ENCODE data around the gene MROH8. TPM values are rescaled to one million over a fixed set of nuclear protein-coding genes. Genes with fewer than 3 reads are reported as not detected.
A peak's percentile ranks its signal among the peaks of the same experiment; 100 is the strongest.
"Not testable (repeated sequence)": the region's sequence is repeated elsewhere in the genome, so short reads cannot be mapped to it uniquely, and the experiment has no call there.

Gene MROH8
- total RNA-seq, 1 experiment from 2014 or later: not detected

GRCh38 chr20:37155987-37156386 lies 23.4 kb downstream of the MROH8 start:
- no peak for DNase-seq (ENCODE audit: low spot score)

- no peak for DNase-seq (ENCODE audit: low spot score)
Observed at GRCh38 chr20:37154684-37155298, 24.6 kb downstream of the MROH8 start.

GRCh38 chr20:37152284-37152683 lies 27.1 kb downstream of the MROH8 start:
- no peak for DNase-seq (ENCODE audit: low spot score)

- no peak for DNase-seq (ENCODE audit: low spot score)
Observed at GRCh38 chr20:37151529-37151928, 27.8 kb downstream of the MROH8 start.

- not testable (repeated sequence) for DNase-seq (ENCODE audit: low spot score)
Observed at GRCh38 chr20:37150864-37151263, 28.5 kb downstream of the MROH8 start.

DNA sequence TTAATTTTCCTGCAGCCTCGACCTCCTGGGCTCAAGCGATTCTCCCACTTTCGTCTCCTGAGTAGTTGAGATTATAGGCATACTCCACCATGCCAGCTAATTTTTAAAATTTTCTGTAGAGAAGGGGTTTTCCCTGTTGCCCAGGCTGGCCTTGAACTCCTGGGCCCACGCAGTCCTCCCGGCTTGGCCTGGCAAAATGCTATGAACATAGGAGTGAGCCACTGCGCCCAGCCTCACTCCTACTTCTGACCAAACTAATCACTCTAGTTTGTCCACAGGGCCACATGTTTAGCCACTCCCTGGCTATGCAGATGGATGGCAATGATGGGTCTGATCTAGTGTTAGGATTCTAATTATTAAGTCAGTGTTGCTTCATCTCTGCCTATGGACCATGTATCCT lies 32.1 kb downstream of the MROH8 start:
- DNase-seq (ENCODE audit: low spot score): no peak

DNA sequence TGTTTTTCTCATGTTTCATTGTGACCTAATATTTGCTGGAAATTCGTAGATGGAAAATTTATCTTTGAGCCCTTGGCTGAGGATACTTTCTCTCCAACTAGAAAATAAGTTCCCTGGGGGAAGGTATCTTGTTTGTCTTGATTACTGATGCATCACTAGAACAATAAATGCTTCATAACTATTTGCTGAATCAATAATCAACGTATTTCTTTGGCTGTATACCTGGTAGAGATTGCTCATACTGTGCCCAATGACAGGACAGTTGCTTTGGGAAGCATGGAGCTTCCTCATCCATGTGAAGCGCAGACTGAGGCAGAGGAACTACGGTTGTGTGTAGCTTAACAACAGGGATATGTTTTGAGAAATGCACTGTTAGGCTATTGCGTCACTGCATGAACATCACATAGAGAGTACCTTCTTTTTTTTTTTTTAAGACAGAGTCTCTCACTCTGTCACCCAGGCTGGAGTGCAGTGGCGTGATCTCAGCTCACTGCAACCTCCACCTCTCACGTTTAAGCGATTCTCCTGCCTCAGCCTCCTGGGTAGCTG lies 34.4 kb downstream of the MROH8 start:
- DNase-seq (ENCODE audit: low spot score): no peak

- DNase-seq (ENCODE audit: low spot score): no peak
Observed at GRCh38 chr20:37142708-37143107, 36.6 kb downstream of the MROH8 start.

GRCh38 chr20:37137547-37137946 lies 41.8 kb downstream of the MROH8 start:
- DNase-seq (ENCODE audit: low spot score): no peak

- DNase-seq (ENCODE audit: low spot score): no peak
Observed at GRCh38 chr20:37133952-37134351, 45.4 kb downstream of the MROH8 start.

DNA sequence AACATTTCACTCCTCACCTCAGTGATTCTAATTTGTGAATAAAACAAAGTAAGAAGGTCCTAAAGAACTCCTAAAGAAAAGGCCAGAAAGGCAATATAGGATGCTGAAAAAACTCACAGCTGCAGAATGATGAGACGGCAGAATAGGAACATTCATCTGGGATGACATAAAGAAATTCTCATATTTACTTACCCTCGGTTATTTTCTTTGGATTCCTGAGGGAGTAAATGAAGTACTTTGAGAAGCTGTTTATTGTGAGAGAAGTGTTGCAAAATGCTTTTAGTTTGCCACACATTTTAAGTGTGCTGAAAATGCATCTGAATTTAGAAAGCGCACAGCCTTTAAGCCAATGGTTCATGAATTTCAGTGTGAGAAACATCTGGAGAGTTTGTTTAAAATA lies 47.9 kb downstream of the MROH8 start:
- DNase-seq (ENCODE audit: low spot score): no peak

GRCh38 chr20:37128803-37129202 lies 50.5 kb downstream of the MROH8 start:
- DNase-seq (ENCODE audit: low spot score): no peak

DNA sequence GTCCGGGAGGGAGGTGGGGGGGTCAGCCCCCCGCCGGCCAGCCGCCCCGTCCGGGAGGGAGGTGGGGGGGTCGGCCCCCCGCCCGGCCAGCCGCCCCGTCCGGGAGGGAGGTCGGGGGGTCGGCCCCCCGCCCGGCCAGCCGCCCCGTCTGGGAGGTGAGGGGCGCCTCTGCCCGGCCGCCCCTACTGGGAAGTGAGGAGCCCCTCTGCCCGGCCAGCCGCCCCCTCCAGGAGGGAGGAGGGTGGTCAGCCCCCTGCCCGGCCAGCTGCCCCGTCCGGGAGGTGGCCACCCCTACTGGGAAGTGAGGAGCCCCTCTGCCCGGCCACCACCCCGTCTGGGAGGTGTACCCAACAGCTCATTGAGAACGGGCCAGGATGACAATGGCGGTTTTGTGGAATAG lies 53.1 kb downstream of the MROH8 start:
- not testable (repeated sequence) for DNase-seq (ENCODE audit: low spot score)

DNA sequence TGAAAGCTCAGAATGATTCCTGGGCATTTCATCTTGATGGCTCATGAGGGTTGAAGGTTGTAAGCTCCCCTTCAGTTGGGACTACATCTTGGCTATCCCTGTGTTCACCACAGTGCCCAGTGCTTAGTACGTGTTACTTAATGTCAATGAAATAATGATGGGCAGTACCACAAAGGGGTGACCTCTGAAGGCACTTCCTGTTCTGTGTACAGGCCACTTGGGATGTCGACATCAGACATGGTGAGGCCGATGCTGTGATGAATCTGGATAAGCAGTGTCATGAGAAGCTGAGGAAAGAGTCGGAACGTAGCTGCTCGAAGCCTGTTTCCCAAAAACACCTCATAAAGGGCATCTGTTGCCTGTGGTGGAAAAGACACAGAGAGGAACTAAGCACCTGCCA lies 55.9 kb downstream of the MROH8 start:
- no peak for DNase-seq (ENCODE audit: low spot score)

DNA sequence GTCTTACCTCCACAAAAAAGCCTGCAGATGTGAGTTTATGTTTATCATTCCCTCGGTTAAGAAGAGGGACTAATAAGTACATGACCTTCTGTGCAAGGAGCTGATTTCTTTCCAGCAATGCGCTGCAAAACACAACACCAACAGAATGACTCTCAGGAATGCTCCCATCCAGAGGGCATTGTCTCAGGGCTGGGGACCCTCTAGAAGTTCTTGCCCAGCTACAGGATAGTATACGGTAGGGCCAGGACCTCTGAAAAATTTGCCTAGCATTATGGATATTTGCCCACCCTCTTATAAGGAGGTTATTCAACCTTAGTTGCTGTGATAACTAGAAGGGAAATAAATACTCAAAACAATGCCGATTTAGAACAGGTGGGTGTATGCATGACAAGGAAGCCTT lies 58.9 kb downstream of the MROH8 start:
- no peak for DNase-seq (ENCODE audit: low spot score)

- no peak for DNase-seq (ENCODE audit: low spot score)
Observed at GRCh38 chr20:37119356-37120036, 59.9 kb downstream of the MROH8 start.

DNA sequence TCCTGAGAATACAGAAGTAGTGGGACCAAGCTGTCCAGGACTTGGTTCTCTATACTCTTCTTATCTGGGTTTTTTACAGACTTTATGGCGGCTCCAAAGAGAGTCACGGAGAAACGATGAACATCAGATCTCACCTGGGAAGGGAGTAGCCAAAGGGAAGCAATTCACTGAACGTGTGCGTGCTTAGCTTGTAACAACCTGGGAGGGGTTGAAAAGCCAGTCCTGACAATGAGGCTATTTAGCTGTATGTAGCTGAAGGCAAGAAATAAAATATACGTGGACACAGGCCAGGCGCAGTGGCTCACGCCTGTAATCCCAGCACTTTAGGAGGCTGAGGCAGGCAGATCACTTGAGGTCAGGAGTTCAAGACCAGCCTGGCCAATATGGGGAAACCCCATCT lies 65.3 kb downstream of the MROH8 start:
- no peak for DNase-seq (ENCODE audit: low spot score)

DNA sequence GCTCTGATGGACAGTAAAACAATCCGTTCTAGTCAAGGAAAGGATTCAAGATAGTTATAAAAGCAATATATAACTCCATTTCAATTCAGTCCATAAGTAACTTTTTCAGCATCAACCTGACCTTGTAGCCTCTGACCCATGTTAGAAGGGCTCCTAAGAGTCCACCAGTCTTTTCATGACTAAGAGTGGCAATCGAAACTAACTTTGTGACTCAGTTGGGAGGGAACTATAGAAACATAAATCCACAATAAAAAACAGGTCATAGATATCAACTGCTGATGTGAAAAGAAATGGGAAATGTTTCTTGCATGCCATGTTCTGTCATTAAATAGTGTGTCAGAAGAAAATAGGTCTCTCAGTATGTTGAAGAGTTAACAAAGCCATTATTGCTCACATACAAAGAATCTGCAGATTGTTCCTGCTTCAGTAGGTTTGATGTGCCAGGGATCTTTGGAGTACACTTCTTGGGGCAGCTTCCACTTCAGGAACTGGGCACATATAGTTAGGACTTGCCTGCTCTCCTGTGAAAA lies 67.4 kb downstream of the MROH8 start:
- no peak for DNase-seq (ENCODE audit: low spot score)

DNA sequence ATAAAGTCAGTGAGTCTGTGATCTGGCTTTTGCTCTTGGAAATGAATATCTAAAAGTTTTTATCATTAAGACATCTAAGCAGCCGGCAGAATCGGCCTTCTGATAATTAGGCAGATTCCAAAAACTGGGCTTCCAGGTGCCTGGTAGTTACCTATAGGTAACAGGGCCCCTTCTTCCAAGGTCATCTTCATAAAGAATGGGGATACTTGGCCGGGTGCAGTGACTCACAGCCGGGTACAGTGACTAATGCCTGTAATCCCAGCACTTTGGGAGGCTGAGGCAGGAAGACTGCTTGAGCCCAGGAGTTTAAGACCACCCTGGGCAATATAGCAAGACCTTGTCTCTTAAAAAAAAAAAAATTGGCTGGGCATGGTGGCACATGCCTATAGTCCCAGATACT lies 70.7 kb downstream of the MROH8 start:
- DNase-seq (ENCODE audit: low spot score): no peak

GRCh38 chr20:37102571-37102970 lies 76.8 kb downstream of the MROH8 start:
- no peak for DNase-seq (ENCODE audit: low spot score)

DNA sequence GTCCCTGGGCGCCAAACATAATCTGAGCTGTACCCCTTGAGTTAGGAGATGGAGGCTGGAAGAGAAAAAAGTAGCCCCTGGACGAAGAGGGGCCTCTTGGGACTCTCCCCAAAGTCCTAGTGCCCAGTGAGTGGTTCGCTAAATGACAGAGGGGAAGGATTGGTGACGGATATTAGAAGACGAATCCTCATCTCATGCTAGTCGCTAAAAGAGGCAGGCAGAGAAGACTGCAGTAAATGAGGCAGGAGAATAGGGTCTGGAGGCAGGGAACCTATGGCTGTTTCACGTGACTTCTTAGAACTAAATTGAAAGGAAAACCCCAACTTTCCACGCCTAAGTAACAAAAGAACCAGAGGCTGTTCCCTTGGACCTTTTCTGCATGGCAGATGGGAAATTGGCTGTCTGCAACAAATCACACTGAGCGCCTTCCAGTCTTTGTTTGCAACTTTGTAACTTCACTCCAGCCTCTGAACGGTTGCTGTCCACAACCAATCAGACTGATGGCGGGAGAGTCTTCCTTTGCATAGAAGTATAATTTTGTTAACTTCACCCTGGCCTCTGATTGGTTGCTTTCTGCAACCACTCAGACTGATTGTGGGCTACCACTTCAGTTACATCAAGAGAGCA lies 82.8 kb downstream of the MROH8 start:
- DNase-seq (ENCODE audit: low spot score): no peak

DNA sequence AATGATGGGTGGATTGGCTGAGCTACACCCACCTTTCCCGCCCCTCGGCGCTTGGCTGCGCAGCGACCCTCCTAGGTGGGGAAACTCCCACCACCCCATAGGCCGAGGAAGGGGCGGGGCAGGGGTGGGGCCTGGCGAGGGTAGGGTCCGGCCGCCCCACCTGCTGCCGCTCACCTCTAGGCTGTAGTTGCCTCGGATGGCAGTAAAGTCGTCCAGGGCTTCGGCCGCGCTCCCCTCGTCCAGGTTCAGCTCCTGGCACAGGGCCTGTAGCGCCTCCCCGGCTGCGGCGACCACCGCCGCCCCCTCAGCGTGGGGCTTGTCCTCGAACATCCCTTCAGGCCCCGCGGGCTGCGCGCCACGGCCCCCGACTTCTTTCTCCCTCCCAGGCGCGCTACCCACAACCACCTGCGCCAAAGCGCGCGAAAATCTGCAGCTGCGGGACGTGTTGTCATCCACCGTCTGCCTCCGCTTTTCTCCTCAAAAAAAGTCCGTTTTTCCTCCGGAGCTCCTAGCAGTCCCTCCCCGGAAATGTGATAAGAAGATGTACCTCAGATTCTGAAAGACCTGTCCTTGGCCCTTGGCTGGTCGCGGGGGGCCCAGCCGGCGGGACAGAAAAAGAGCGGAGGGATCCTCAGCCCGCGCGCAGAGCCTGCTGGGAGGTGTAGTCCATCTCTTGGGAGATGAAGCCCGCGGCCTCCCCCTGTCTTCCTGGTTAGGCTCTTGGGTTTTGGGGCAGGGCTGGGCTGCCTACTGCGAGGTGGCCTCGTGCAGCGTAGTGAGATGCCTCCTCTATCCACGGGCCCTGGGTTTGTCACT lies 83.5 kb downstream of the MROH8 start, which contains the start of gene RBL1:
TSS of gene RBL1 (minus strand) at position 399 of the 816 bp plus-strand sequence. CDS start at position 330, 69 bp downstream.
- DNase-seq (ENCODE audit: low spot score): peak; percentile 94
